HG03045 (cell line): Measurements from ENCODE around the gene YAF2.
"Not testable (repeated sequence)": the region's sequence is repeated elsewhere in the genome, so short reads cannot be mapped to it uniquely, and the experiment has no call there.

Source experiments
- ATAC-seq: cut with Tn5 transposase; IDR thresholded peaks from one replicate; pipeline ENCODE4 v1.9.1; 2021; ENCODE audit warnings: mild to moderate bottlenecking, moderate library complexity; ENCODE audit not compliant: unreplicated experiment

YAF2 gene

DNA sequence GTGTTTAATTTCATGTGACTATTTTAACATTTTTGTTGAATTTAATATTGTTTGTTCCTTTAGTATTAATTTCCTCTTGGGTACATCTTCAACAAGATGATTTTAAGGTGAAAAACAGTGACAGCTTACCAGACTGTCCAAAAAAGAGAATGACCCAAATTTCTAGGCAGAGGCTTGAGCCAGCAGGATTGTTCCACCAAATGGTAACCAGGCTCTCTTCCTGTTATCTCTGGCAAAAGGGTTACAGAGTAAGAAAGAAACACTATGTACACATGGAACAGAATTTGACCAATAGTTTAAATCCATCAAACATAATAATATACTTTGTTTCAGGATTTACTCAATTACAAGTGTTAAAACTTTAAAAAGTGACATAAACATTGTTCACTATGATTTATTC is 39.0 kb downstream of the YAF2 start:
- no peak for ATAC-seq

DNA sequence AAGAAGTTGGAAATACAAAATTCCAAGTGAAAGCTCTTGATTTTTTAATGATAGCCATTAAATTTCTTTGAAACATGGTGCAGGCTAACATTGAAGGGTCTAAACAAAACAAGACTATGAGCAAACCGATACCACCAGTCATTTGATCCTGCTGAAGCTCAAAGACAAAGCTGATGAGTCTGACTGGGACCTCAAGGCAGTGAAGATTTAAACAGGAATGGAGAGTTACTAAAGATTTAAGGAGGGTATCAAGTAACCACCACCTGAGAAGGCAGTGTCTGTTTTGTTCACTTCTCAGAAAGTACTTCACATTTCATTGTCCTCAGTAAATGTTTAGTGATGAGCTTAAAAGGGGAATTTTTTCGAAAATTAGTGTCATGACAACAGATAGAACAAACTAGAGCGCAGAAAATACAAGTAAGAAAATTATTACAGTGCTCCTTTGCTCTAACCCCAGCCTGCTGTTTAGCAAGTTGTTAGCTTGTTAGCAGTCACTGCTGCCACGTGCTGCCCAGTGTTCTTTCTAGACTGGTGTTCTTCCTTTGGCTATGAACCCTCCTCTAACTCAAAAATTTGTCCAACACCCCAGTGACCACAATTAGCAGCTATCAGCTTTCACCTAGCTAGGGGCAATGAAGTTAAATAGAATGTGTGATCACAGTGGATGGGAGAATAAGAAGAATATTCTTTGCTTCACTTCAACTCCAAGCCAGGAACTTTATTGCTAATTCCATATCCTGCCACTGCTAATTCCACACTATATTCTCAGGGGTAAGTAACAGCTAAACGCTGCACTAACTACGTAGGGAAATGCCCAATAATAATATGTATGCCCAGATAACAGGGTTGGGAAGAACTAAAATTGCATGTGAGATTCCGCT is 41.1 kb downstream of the YAF2 start:
- ATAC-seq: no peak

DNA sequence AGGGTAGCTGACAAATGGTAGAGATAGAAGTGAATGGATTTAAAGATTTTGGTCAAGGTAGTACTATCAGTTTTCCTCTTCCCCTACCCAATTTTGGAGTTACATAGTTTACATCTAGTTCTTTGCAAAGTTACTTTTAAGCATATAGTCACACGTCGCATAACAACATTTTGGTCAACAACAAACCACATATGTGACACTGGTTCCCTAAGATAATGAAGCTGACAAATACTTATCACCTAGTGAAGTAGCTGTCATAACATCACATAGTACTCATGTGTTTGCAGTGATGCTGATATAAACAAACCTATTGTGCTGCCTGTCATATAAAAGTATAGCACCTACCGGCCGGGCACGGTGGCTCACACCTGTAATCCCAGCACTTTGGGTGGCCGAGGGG is 45.4 kb downstream of the YAF2 start:
- ATAC-seq: no peak

DNA sequence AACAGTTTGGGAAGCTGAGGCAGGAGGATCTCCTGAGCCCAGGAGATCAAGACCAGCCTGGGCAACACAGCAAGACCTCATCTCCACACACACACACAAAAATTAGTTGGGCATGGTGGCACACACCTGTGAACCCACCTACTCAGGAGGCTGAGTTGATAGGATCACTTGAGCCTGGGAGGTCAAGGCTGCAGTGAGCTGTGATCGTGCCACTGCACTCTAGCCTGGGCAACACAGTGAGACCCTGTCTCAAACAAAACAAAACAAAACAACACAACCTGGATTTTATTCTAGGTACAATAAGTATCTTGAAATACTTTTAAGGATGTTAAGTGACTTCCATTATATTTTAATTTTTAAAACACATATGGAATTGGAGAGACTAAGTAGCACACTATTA is 45.8 kb downstream of the YAF2 start:
- ATAC-seq: no peak

DNA sequence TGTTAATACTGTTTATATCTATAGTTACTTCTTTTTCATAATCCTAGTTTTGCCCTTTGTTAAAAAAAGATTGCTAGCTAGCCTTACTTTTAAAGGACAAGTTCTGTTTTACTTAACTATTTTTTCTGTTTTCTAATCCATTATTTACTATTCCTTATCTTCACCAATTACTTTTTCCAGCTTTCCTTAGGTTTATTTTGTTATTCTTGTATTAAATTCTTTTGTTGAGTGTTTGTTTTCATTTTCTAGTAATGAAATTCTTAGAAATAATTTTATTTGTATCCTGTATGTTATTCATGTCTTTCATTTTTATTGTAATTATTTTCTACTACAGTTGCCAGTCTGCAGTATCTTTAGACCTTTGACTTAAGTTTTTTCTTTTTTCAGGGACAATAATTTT is 47.7 kb downstream of the YAF2 start:
- ATAC-seq: no peak

DNA sequence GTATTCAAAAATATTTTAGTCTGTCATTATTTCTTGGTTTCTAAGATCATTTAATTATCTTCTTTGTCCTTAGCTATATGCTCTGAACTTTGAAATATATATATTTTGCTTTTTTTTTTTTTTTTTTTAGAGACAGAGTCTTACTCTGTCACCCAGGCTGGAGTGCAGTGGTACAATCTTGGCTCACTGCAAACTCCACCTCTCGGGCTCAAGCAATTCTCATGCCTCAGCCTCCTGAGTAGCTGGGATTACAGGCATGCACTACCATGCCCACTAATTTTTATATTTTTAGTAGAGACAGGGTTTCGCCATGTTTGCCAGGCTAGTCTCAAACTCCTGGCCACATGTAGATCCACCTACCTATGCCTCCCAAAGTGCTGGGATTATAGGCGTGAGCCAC is 49.8 kb downstream of the YAF2 start:
- ATAC-seq: not testable (repeated sequence)

DNA sequence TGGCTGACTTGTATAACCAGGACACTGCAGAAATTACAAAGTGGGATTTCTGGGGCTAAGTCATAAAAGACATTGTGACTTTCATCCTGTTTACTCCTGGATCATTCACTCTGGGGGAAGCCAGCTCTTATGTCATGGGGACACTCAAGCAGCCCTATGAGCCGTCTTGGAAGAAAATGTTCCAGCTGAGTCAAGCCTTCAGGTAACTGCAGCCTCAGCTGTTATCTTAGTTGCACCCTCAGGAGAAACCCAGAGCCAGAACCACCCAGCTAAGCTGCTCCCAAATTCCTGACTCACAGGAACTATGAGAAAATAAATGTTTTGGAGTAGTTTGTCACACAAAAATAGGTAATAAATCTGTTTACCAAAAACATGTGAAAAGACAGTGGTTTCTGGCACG is 50.2 kb downstream of the YAF2 start:
- ATAC-seq: no peak

DNA sequence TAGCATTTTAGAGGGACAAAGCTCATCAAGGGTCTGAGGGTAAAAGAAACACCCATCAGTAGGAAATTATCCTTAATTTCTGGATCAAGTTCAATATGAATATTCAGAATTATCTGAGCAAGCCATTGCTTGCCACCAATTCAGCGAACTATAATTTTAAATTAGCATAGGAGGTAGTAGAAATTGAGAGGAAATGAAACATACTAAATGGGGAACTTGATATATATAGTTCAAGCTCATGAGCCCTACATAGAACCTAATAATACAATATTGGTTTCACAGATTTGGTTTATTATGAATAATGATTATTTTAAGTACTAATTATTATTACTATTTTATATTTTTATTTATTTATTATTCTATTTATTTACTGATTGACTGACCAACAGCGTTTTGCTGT is 51.3 kb downstream of the YAF2 start:
- no peak for ATAC-seq

DNA sequence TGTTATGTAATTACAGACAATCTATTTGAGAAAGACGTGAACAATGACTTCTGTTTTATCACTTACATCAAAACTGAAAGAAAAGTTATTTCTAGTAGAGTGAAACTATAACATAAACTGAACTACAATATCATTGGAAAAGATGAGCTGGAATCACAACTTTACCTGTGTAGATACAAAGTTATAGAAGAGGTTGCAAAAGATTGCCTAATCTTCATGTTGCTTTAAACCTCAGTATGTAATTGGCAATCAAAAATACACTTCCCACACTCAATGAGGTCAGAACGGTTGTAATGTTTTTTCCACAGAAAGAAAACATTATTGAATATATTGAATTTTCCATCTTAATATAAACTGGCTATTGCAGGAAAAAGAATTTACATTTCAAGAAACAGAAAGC is 55.7 kb downstream of the YAF2 start:
- no peak for ATAC-seq

DNA sequence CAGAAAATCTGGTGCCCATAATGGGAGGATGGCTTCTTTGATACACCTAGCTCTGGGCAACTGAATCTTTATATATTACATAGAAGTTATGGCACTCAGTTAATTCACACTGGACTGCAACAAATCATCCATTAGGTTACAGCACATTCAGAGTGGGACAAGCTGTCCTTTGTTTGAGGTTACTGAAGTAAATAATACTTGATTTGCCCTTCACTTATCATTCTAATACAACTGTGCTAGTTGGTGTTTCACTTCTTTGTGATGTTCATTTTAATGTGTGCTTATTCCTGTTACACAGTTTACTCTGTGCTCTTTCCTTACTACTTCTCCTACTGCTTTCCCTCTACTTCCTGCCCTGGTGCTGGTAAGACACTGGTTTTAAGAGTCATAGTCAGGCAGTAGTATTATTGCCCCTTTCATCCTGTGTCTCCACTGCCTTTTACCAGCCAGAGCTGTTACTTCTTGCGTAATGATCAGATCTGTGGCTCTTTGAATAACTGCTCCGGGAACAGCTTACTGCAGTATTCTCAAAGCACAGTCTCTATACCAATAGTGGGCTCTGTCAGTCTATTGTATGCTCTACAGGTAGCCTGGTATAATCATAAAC is 57.0 kb downstream of the YAF2 start:
- no peak for ATAC-seq

DNA sequence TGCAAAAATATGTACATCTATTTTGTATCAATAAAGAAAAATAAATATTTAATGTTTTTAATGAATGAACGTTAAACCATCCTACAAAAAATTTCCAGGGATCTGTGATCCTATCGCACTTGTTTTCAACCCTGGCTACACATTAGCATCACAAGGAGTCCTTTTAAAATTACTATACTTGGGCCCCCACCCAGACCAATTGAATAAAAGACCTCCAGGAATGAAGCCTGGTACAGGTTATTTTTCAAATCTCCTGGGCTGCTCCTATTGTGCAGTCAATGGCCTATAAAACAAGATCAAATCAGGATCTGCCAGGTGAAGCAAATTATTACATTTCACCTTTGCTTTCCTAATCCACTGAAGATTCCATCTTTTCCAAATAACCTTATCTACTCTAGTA is 59.9 kb downstream of the YAF2 start:
- ATAC-seq: no peak

DNA sequence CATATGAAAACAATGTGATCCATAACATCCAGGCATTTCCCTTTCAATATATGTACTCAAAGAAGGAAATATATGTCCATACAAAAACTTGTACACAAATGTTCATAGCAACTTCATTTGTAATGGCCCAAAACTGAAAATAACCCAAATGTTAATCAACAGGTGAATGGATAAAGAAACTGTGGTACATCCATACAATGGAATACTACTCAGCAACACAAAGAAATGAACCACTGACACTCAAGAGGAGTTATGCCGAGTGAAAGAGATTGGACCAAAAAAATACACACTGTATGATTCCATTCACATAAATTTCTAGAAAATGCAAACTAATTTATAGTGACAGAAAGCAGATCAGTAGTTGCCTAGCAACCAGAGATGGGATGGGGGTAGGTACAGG is 63.1 kb downstream of the YAF2 start:
- no peak for ATAC-seq

DNA sequence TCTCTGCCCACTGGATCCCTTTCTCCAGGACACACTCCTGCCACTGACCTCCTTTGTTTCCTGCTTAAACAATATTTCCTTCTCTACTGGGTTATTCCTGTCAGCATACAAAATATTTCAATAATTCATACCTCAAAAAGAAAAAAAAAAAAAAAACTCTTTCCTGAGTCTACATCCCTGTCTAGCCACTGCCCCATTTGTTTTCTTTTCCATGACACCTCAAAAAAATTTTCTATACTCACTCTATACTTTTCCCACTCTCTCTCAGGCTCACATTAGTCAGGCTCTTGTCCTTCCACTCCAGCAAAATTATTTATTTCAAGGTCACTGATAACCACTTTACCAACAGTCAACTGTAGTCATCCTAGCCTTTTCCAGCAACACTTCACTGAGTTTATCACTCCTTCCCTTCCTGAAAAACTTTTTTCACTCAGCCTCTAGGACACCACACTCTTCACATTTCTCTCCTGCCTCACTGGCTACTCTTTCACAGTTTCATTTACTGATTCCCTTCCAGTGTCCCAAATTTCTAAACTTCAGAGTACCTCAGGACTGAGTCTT is 64.0 kb downstream of the YAF2 start:
- ATAC-seq: no peak

DNA sequence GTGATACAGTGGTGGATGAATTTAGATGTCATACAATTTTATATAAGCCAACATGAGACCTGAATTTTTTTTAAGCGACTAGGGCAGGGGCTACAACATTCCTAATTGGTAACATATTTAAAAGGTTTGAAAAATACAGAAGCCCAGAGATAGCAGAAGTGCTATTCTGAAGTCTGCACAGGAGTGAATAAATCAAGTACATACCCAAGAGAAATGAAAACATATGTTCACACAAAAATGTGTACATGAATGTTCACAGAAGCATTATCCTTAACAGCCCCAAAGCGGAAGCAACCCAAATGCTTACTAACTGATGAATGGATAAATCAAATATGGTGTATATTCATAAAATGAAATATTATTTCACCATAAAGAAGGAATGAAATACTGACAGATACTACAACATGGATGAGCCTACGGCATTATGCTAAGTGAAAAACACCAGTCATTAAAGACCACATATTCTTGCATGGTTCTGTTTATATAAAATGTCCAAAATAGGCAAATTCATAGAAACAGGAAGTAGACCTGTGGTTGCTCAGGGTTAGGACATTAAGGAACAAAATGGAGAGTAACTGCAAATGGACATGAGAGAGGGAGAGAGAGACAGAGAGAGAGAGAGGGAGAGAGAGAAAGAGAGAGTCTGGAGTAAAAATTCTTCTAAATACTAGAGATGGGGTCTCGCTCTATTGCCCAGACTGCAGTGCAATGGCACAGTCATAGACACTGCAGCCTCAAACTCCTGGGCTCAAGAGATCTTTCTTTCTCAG is 65.4 kb downstream of the YAF2 start:
- no peak for ATAC-seq

DNA sequence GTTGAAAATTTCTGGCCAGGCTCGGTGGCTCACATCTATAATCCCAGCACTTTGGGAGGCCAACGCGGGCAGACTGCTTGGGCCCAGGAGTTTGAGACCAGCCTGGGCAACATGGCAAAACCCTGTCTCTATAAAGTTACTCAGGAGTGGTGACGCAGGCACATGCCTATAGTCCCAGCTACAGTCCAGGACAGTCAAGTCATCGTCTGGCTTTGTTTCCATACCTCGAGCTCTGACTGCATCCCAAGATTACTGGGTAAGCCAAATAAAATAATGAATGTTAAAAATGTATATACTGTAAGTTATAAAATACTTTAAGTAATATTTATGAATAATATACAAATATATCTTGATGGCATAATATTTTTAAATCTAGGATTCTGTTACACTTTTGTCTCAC is 70.3 kb downstream of the YAF2 start:
- ATAC-seq: no peak

DNA sequence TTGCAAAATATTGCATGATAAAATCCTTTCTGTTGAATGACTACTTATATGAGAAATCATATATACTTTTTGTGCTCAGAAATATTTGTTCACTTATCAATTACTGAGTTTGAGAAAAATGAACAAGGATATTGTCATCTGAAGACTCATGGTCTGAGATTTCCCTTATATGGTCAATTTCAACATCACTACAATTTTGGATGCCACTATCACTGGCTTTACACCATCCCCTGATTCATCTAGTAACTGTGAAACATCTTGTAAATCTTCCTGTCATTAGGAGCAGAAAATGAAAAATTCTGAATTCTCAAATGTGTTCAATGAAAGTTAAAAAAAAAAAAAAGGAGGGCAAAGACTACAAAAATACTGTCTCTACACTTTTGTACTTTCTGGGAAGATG is 71.5 kb downstream of the YAF2 start:
- ATAC-seq: no peak

DNA sequence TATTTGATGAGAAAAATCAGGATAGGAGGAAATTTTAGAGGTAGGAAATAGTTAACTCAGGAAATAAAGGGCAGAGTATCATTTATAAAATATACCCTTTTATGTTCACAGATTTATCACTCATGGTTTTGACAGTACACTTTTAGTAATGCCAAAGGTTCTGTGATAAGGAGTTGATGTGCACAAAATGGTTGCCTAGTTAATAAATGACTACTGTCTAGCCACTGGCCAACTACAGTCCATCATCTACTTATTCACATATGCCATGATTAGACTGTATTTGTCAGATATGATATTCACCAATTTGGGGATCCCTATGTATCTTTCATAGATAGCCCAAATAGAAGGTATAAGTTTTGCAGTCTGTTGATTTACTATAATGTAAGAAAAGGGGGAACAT is 74.1 kb downstream of the YAF2 start:
- ATAC-seq: no peak

DNA sequence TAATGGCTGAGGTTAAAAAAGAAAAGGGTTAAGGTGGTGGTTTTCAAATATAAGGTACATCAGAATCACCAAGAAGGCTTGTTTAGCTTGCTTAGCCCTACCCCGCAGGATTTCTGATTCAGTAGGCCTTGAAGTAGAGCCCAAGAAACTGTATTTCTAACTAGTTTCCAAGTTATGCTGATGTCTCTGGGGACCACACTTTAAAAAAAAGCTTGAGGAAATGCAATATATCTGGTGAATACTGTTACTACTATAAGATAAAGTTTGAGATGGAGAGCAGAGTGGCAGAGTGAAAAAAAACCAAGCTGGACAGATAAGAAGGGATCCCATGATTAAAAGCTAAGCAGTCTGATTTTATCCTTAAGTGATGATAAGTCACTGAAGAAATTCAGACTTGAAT is 75.1 kb downstream of the YAF2 start:
- ATAC-seq: no peak

DNA sequence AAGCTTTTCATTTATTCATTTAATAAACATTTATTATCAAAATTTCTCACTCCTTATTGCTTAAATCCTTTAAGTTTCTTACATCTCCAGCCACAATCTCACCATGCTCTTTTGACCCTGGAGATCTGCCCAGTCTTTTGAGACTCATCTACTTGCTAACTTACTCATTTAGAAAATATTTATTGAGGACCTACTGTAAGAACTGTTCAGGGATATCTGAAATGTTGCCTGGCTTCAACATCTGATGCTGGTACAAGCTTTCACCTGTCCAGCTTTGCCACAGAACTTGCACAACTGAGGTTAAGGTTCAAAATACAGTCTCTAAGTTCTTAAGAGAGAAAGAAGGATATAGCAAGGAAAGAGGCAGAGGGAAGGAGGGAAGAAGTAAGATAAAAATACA is 75.9 kb downstream of the YAF2 start:
- no peak for ATAC-seq

DNA sequence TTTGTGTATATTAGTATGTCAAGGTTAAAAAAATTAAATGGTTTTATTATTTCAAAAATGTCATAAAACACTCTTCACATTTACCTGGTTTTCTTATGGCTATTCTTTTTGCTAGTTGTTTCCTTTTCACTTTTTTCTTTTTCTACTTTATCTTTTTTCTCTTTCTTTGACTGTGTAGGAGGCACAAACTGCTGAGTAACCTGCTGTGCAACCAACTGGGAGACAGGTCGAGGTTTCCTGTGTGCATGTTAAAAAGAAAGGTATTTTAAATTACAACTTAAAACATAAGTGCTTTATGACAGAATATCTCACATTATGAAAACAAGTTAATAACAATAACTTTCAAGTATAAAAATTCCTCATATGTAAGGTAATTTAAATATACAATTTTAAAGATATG is 76.5 kb downstream of the YAF2 start:
- ATAC-seq: no peak

DNA sequence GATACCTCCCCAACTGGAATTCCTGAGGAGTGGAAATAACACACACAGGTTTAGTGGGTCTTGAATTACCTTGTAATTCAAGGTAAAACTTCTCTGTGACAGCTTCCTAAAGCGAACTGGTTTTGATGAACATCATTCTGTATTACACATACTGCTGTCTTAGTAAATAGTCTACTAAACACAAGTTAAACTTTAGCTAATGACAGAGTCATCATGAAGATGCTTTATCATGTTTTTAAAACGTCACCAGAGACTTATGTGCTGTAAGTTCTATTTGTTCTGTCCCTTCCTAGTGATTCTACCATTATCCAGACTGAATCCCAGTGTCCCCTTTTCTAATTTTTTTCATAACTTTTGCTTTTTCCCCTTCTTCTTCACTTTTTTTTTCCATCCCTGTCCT is 81.8 kb downstream of the YAF2 start:
- ATAC-seq: no peak
